ENCODE results near the gene CLCA2. TPM values are rescaled to one million over a fixed set of nuclear protein-coding genes. Genes with fewer than 3 reads are reported as not detected.

The CLCA2 gene
- total and polyA plus RNA-seq, 7 donors: 0.01 TPM; not detected in 6

DNA sequence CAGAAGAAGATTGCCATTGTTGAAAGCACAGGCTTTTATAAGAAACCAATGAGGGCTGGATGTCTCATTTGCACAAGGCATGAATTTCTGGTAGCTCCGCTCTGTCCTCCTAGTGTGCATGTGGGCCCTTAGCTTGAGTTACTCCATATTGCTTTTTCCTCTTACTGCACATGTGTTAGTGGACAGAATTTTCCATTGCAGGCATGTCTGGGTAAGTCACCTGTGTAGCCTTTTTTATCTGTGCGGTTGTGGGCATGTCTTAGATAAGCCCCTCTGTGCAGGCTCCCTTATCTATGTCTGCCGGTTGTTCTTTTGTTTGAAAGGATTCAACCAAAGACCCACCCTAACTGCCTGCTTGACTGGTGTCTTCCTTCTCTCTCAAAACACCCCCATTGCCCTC, 37.5 kb downstream of the CLCA2 start:
- H3K4me3 ChIP-seq: no peak overlapping the region
- H3K36me3 ChIP-seq (ENCODE audit: insufficient read depth in 1 of 2, low read depth in 1 of 2): no peaks in the 10 kb centered on the region
- H3K27me3 ChIP-seq (ENCODE audit: insufficient read depth in 3 of 3, low read length in 2 of 3): peaks cover 0 to 2% (median 0%) of the 10 kb centered on the region in 3 donors
- no peak for ATAC-seq
- TF ChIP-seq, protein P1, sequence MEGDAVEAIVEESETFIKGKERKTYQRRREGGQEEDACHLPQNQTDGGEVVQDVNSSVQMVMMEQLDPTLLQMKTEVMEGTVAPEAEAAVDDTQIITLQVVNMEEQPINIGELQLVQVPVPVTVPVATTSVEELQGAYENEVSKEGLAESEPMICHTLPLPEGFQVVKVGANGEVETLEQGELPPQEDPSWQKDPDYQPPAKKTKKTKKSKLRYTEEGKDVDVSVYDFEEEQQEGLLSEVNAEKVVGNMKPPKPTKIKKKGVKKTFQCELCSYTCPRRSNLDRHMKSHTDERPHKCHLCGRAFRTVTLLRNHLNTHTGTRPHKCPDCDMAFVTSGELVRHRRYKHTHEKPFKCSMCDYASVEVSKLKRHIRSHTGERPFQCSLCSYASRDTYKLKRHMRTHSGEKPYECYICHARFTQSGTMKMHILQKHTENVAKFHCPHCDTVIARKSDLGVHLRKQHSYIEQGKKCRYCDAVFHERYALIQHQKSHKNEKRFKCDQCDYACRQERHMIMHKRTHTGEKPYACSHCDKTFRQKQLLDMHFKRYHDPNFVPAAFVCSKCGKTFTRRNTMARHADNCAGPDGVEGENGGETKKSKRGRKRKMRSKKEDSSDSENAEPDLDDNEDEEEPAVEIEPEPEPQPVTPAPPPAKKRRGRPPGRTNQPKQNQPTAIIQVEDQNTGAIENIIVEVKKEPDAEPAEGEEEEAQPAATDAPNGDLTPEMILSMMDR (IDR thresholded peaks at IDR 0.05): no peak
- H3K9me3 ChIP-seq: no peaks in the 10 kb centered on the region
- no peak overlapping the region for H3K27ac ChIP-seq
- intact Hi-C loops (cut with DNase I): no loop called here
- 90 to 97% (median 93%) methylated on average over 3 of the region's 3 CpGs for WGBS, 3 donors
- no peak for DNase-seq
- H3K4me1 ChIP-seq: no peaks in the 10 kb centered on the region

DNA sequence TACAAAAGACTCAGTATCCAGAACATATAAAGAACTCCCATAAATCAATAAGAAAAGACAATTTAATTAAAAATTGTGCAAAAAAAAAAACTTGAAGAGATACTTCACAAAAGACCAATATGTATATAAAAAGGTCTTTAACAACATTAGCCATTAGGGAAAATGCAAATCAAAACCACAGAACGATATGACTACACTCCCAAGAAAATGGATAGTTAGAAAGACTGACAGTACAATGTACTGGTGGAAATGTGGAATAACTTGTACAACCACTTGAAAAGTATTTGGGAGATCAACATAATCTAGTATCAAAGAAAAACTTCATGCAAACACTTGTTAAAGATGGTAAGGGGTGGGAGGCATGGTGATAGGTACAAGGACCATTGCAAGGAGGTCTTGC, 40.8 kb downstream of the CLCA2 start:
- no peak for DNase-seq
- TF ChIP-seq, protein P1 (IDR thresholded peaks at IDR 0.05): no peak
- no peak overlapping the region for H3K27ac ChIP-seq

DNA sequence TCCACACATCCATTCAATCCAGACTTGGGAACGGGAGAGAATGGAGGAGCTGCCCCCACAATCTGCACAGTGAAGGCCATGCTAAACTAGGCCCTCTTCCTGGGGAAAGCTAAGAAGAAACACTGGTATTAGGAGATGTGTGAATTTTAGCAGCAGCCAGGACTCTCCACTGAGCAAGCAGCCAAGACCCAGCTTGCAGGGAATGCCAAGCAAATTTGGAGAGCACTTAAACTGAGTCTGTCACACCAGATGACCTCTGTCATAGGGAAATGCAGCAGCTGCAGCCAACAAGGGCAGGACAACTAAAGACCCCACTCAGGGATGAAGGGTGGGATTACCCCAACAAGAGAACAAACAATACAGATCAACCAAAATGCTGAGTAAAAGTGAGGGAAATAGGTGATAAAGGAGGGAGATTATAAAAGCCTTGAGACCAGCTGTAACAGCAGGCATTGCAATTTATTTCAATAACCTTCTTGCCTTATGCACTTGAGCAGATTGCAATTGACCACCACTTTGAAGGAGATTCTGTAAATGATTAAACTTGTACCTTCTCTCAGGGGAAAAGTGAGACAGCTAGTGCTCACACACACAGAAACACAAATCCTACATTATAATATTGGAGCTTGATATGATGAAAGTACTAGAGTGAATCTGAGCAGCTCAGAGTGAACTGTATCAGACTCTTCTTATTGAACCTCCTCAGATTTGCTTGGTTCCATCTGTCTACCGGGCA, 42.3 kb downstream of the CLCA2 start:
- H3K4me1 ChIP-seq: no peaks in the 10 kb centered on the region
- no peak overlapping the region for H3K27ac ChIP-seq
- ATAC-seq (no peak), DNase-seq (no peak)
- TF ChIP-seq, protein P1 (IDR thresholded peaks at IDR 0.05): no peak
- intact Hi-C loops (cut with DNase I): no loop called here
- WGBS, 3 donors: 67 to 81% (median 69%) methylated on average over 2 of the region's 2 CpGs
- H3K9me3 ChIP-seq: no peaks in the 10 kb centered on the region
- H3K4me3 ChIP-seq: no peak overlapping the region
- no peaks in the 10 kb centered on the region for H3K27me3 ChIP-seq (ENCODE audit: insufficient read depth in 3 of 3, low read length in 2 of 3)
- H3K36me3 ChIP-seq (ENCODE audit: insufficient read depth in 1 of 2, low read depth in 1 of 2): no peaks in the 10 kb centered on the region

More for the DNA sequence above, 40.8 kb downstream of the CLCA2 start:
- no peaks in the 10 kb centered on the region for H3K27me3 ChIP-seq (ENCODE audit: insufficient read depth in 3 of 3, low read length in 2 of 3)
- no peaks in the 10 kb centered on the region for H3K9me3 ChIP-seq
- no peak for ATAC-seq
- intact Hi-C loops (cut with DNase I): no loop called here
- WGBS, 3 donors: 75 to 83% (median 81%) methylated on average over 1 of the region's 1 CpG
- no peak overlapping the region for H3K4me3 ChIP-seq
- no peaks in the 10 kb centered on the region for H3K4me1 ChIP-seq
- H3K36me3 ChIP-seq (ENCODE audit: insufficient read depth in 1 of 2, low read depth in 1 of 2): no peaks in the 10 kb centered on the region

DNA sequence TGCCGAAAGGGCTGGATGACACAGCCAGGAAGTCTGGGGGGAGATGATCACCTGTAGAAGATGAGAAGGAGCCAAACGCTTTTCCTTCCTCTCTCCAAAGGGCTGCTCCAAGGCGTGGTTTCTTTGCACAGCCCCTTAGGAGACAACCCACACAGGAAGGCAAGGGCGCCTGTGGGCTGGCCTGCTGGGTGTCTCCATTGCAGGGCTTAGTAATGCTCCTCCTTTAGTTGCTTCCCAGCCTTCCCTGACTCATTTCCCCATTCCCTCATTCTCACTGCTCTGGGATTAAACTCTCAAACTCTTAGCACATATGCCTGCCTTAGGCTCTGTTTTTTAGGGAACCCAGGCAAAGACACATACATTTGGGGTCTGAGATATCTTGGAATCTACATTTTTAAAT, 43.0 kb downstream of the CLCA2 start:
- no peak overlapping the region for H3K4me3 ChIP-seq
- TF ChIP-seq, protein P1 (IDR thresholded peaks at IDR 0.05): no peak
- H3K9me3 ChIP-seq: no peaks in the 10 kb centered on the region
- WGBS, 3 donors: 72 to 87% (median 79%) methylated on average over 4 of the region's 4 CpGs
- no peak overlapping the region for H3K27ac ChIP-seq
- H3K36me3 ChIP-seq (ENCODE audit: insufficient read depth in 1 of 2, low read depth in 1 of 2): no peaks in the 10 kb centered on the region
- DNase-seq (no peak), ATAC-seq (no peak)
- H3K27me3 ChIP-seq (ENCODE audit: insufficient read depth in 3 of 3, low read length in 2 of 3): no peaks in the 10 kb centered on the region
- no peaks in the 10 kb centered on the region for H3K4me1 ChIP-seq
- intact Hi-C loops (cut with DNase I): no loop called here

DNA sequence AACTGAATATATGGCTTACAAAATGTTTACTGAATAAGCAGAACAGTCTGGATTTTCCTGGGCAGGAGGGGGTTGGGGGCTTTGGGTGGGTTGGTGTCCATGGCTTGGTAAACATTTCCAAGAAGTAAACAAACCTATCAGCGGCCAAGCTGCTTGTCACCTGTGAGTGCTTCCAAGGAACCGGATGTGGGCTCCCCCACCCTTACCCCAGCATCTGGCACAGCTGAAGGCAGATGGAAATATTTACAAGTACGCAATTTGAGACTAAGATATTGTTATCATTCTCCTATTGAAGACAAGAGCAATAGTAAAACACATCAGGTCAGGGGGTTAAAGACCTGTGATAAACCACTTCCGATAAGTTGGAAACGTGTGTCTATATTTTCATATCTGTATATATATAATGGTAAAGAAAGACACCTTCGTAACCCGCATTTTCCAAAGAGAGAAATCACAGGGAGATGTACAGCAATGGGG, 44.6 kb downstream of the CLCA2 start, which contains the start of gene CLCA1:
CLCA1 (plus strand) TSS at position 427 of the 477 bp plus-strand sequence; CDS start at position 472, 45 bp downstream.
- H3K4me3 ChIP-seq: no peak within 1 kb of the TSS
- no peak for DNase-seq
- H3K9me3 ChIP-seq: no peaks in the 10 kb centered on the region
- 75 to 81% (median 75%) methylated on average over 7 of the region's 7 CpGs for WGBS, 3 donors
- H3K27me3 ChIP-seq (ENCODE audit: insufficient read depth in 3 of 3, low read length in 2 of 3): no peaks in the 10 kb centered on the region
- H3K27ac ChIP-seq: no peak within 1 kb of the TSS
- no peak for ATAC-seq
- H3K4me1 ChIP-seq: no peaks in the 10 kb centered on the region
- H3K36me3 ChIP-seq (ENCODE audit: insufficient read depth in 1 of 2, low read depth in 1 of 2): no peaks in the 10 kb centered on the region
- TF ChIP-seq, protein P1 (IDR thresholded peaks at IDR 0.05): no peak
- intact Hi-C loops (cut with DNase I): no loop called here
